Measurements from ENCODE around the gene REELD1. TPM values are rescaled to one million over a fixed set of nuclear protein-coding genes. Genes with fewer than 3 reads are reported as not detected.

Gene REELD1
- total RNA-seq, 4 donors from 2014 or later: 0.97 TPM; not detected in 3

- Histone ChIP-seq H3K27ac (no peak overlapping the region), H3K9me3 (no peaks in the 10 kb centered on the region), H3K4me3 (no peak overlapping the region), H3K27me3 (no peaks in the 10 kb centered on the region), H3K36me3 (no peaks in the 10 kb centered on the region), H3K4me1 (peaks cover 15 to 16% of the 10 kb centered on the region in 2 donors)
- DNase-seq (no peak), ATAC-seq (no peak)
- TF ChIP-seq POLR2A (IDR thresholded peaks at IDR 0.05) (no peak), CTCF (IDR thresholded peaks at IDR 0.05 in 4 of 5, conservative IDR thresholded peaks at IDR 0.05 in 1 of 5) (no peak)
- intact Hi-C loops (cut with DNase I; ENCODE audit: low total_unique reads): no loop called here
- in situ Hi-C loops (cut with MboI; ENCODE audit: low sequenced_read_pairs in 4 of 4): no loop called here
Measured at GRCh38 chr4:146246381-146246780, 32.0 kb downstream of the REELD1 start.

- intact Hi-C loops (cut with DNase I; ENCODE audit: low total_unique reads) (no loop called here), in situ Hi-C loops (cut with MboI; ENCODE audit: low sequenced_read_pairs in 4 of 4) (no loop called here)
- Histone ChIP-seq H3K4me1 (peaks cover 9 to 12% of the 10 kb centered on the region in 2 donors), H3K36me3 (no peaks in the 10 kb centered on the region), H3K27ac (no peak overlapping the region), H3K4me3 (no peak overlapping the region), H3K9me3 (no peaks in the 10 kb centered on the region), H3K27me3 (no peaks in the 10 kb centered on the region)
- ATAC-seq: no peak
- no peak for TF ChIP-seq CTCF (IDR thresholded peaks at IDR 0.05 in 4 of 5, conservative IDR thresholded peaks at IDR 0.05 in 1 of 5)
- no peak for TF ChIP-seq POLR2A (IDR thresholded peaks at IDR 0.05)
- DNase-seq: no peak
Measured at GRCh38 chr4:146247356-146247755, 33.0 kb downstream of the REELD1 start.

GRCh38 chr4:146252969-146253611 is 38.8 kb downstream of the REELD1 start:
- H3K27ac ChIP-seq: no peak overlapping the region
- no peaks in the 10 kb centered on the region for H3K4me1 ChIP-seq
- no peak for DNase-seq
- intact Hi-C loops (cut with DNase I; ENCODE audit: low total_unique reads) (no loop called here), in situ Hi-C loops (cut with MboI; ENCODE audit: low sequenced_read_pairs in 4 of 4) (no loop called here)
- TF ChIP-seq CTCF (IDR thresholded peaks at IDR 0.05 in 4 of 5, conservative IDR thresholded peaks at IDR 0.05 in 1 of 5) (no peak), POLR2A (IDR thresholded peaks at IDR 0.05) (no peak)
- no peak for ATAC-seq
- no peak overlapping the region for H3K4me3 ChIP-seq
- H3K36me3 ChIP-seq: no peaks in the 10 kb centered on the region
- no peaks in the 10 kb centered on the region for H3K27me3 ChIP-seq
- no peaks in the 10 kb centered on the region for H3K9me3 ChIP-seq

- Histone ChIP-seq H3K27ac (no peak overlapping the region), H3K4me3 (no peak overlapping the region), H3K4me1 (no peaks in the 10 kb centered on the region), H3K27me3 (no peaks in the 10 kb centered on the region), H3K36me3 (no peaks in the 10 kb centered on the region), H3K9me3 (no peaks in the 10 kb centered on the region)
- no peak for TF ChIP-seq POLR2A (IDR thresholded peaks at IDR 0.05)
- TF ChIP-seq CTCF (IDR thresholded peaks at IDR 0.05 in 4 of 5, conservative IDR thresholded peaks at IDR 0.05 in 1 of 5): no peak
- ATAC-seq (no peak), DNase-seq (no peak)
- intact Hi-C loops (cut with DNase I; ENCODE audit: low total_unique reads): no loop called here
- in situ Hi-C loops (cut with MboI; ENCODE audit: low sequenced_read_pairs in 4 of 4): no loop called here
Measured at GRCh38 chr4:146255463-146255862, 41.1 kb downstream of the REELD1 start.

- no peaks in the 10 kb centered on the region for H3K27me3 ChIP-seq
- H3K9me3 ChIP-seq: no peaks in the 10 kb centered on the region
- in situ Hi-C loops (cut with MboI; ENCODE audit: low sequenced_read_pairs in 4 of 4) (no loop called here), intact Hi-C loops (cut with DNase I; ENCODE audit: low total_unique reads) (no loop called here)
- no peaks in the 10 kb centered on the region for H3K4me1 ChIP-seq
- H3K27ac ChIP-seq: no peak overlapping the region
- H3K36me3 ChIP-seq: no peaks in the 10 kb centered on the region
- DNase-seq (no peak), ATAC-seq (no peak)
- no peak for TF ChIP-seq CTCF (IDR thresholded peaks at IDR 0.05 in 4 of 5, conservative IDR thresholded peaks at IDR 0.05 in 1 of 5)
- TF ChIP-seq POLR2A (IDR thresholded peaks at IDR 0.05): no peak
- no peak overlapping the region for H3K4me3 ChIP-seq
Measured at GRCh38 chr4:146255874-146256273, 41.5 kb downstream of the REELD1 start.

Data from gastrocnemius medialis (tissue), 4 donors.